Measurements from ENCODE around the gene RAB8B. TPM values are rescaled to one million over a fixed set of nuclear protein-coding genes. Genes with fewer than 3 reads are reported as not detected.
"Not testable (repeated sequence)": the region's sequence is repeated elsewhere in the genome, so short reads cannot be mapped to it uniquely, and the experiment has no call there.

RAB8B gene
- total RNA-seq, 8 experiments from 2014 or later: 24.6 to 58.4 (median 39.7) TPM

- in situ Hi-C loops (cut with MboI; ENCODE audit: low pct_unique_long_range_greater_than_20kb in 2 of 9, low sequenced_read_pairs in 9 of 9, unreplicated experiment in 9 of 9): no loop called here
- Histone ChIP-seq H3K27ac (no peak overlapping the region), H3K4me3 (no peak overlapping the region), H3K4me1 (replicated peaks in 1 of 2) (peaks cover 2 to 11% of the 10 kb centered on the region in 2 donors)
- ATAC-seq (replicated peaks in 6 of 8): peak in 4 of 8 experiments; percentile 18 to 91 (median 88)
- 0 to 91% (median 79%) methylated on average over 1 to 8 of the region's 8 CpGs for WGBS, 10 experiments
These were observed 9.2 kb downstream of the RAB8B start for GRCh38 chr15:63198371-63199250.

- WGBS, 10 experiments: 60 to 100% (median 83%) methylated on average over 1 to 5 of the region's 5 CpGs
- Histone ChIP-seq H3K27ac (no peak overlapping the region), H3K4me1 (replicated peaks in 1 of 2) (peaks cover 4 to 11% of the 10 kb centered on the region in 2 donors), H3K4me3 (no peak overlapping the region)
- ATAC-seq (replicated peaks in 6 of 8): no peak
- in situ Hi-C loops (cut with MboI; ENCODE audit: low pct_unique_long_range_greater_than_20kb in 2 of 9, low sequenced_read_pairs in 9 of 9, unreplicated experiment in 9 of 9): no loop called here
These were observed 11.3 kb downstream of the RAB8B start for GRCh38 chr15:63200464-63201249.

GRCh38 chr15:63202861-63203260 lies 13.5 kb downstream of the RAB8B start:
- peaks cover 4 to 11% of the 10 kb centered on the region in 2 donors for H3K4me1 ChIP-seq (replicated peaks in 1 of 2)
- WGBS, 10 experiments: 17 to 88% (median 75%) methylated on average over 1 to 5 of the region's 5 CpGs; no CpG with 5 or more reads in 1 of the 10 experiments
- peak in 2 of 8 experiments; percentile 14 to 16 for ATAC-seq (replicated peaks in 6 of 8)
- in situ Hi-C loops (cut with MboI; ENCODE audit: low pct_unique_long_range_greater_than_20kb in 2 of 9, low sequenced_read_pairs in 9 of 9, unreplicated experiment in 9 of 9): no loop called here
- H3K4me3 ChIP-seq: no peak overlapping the region
- no peak overlapping the region for H3K27ac ChIP-seq

- in situ Hi-C loops (cut with MboI; ENCODE audit: low pct_unique_long_range_greater_than_20kb in 2 of 9, low sequenced_read_pairs in 9 of 9, unreplicated experiment in 9 of 9): no loop called here
- no peak for ATAC-seq (replicated peaks in 6 of 8)
- H3K27ac ChIP-seq: no peak overlapping the region
- WGBS, 10 experiments: 80 to 97% (median 90%) methylated on average over 2 to 9 of the region's 9 CpGs; no CpG with 5 or more reads in 1 of the 10 experiments
- no peak overlapping the region for H3K4me3 ChIP-seq
- peaks cover 4 to 11% of the 10 kb centered on the region in 2 donors for H3K4me1 ChIP-seq (replicated peaks in 1 of 2)
These were observed 14.2 kb downstream of the RAB8B start for GRCh38 chr15:63203451-63204090.

GRCh38 chr15:63206079-63206478 lies 16.7 kb downstream of the RAB8B start:
- in situ Hi-C loops (cut with MboI; ENCODE audit: low pct_unique_long_range_greater_than_20kb in 2 of 9, low sequenced_read_pairs in 9 of 9, unreplicated experiment in 9 of 9): no loop called here
- Histone ChIP-seq H3K4me1 (replicated peaks in 1 of 2) (peaks cover 4 to 17% of the 10 kb centered on the region in 2 donors), H3K27ac (no peak overlapping the region), H3K4me3 (no peak overlapping the region)
- peak in 1 of 8 experiments; percentile 58 for ATAC-seq (replicated peaks in 6 of 8)
- WGBS, 10 experiments: 37 to 100% (median 100%) methylated on average over 1 to 2 of the region's 2 CpGs; no CpG with 5 or more reads in 3 of the 10 experiments

GRCh38 chr15:63208824-63209223 lies 19.4 kb downstream of the RAB8B start:
- H3K4me3 ChIP-seq; ATAC-seq (replicated peaks in 6 of 8); in situ Hi-C loops (cut with MboI; ENCODE audit: low pct_unique_long_range_greater_than_20kb in 2 of 9, low sequenced_read_pairs in 9 of 9, unreplicated experiment in 9 of 9); H3K4me1 ChIP-seq (replicated peaks in 1 of 2); H3K27ac ChIP-seq: not testable (repeated sequence)
- 63 to 100% (median 97%) methylated on average over 1 to 10 of the region's 12 CpGs; no CpG with 5 or more reads in 2 of the 10 experiments for WGBS, 10 experiments

- Histone ChIP-seq H3K4me1 (replicated peaks in 1 of 2) (peaks cover 2 to 9% of the 10 kb centered on the region in 2 donors), H3K27ac (no peak overlapping the region), H3K4me3 (no peak overlapping the region)
- peak in 2 of 8 experiments; percentile 70 to 73 for ATAC-seq (replicated peaks in 6 of 8)
- 20 to 60% (median 52%) methylated on average over 1 to 5 of the region's 5 CpGs; no CpG with 5 or more reads in 1 of the 10 experiments for WGBS, 10 experiments
- in situ Hi-C loops (cut with MboI; ENCODE audit: low pct_unique_long_range_greater_than_20kb in 2 of 9, low sequenced_read_pairs in 9 of 9, unreplicated experiment in 9 of 9): no loop called here
These were observed 21.0 kb downstream of the RAB8B start for GRCh38 chr15:63210151-63211091.

- no peak overlapping the region for H3K4me3 ChIP-seq
- no peak for ATAC-seq (replicated peaks in 6 of 8)
- peaks cover 2 to 9% of the 10 kb centered on the region in 2 donors for H3K4me1 ChIP-seq (replicated peaks in 1 of 2)
- in situ Hi-C loops (cut with MboI; ENCODE audit: low pct_unique_long_range_greater_than_20kb in 2 of 9, low sequenced_read_pairs in 9 of 9, unreplicated experiment in 9 of 9): no loop called here
- H3K27ac ChIP-seq: no peak overlapping the region
- WGBS, 10 experiments: 46 to 100% (median 72%) methylated on average over 1 to 2 of the region's 3 CpGs
These were observed 21.7 kb downstream of the RAB8B start for GRCh38 chr15:63211092-63211490.

GRCh38 chr15:63211549-63211948 lies 22.1 kb downstream of the RAB8B start:
- in situ Hi-C loops (cut with MboI; ENCODE audit: low pct_unique_long_range_greater_than_20kb in 2 of 9, low sequenced_read_pairs in 9 of 9, unreplicated experiment in 9 of 9): no loop called here
- WGBS, 10 experiments: 60 to 100% (median 100%) methylated on average over 1 to 2 of the region's 2 CpGs; no CpG with 5 or more reads in 2 of the 10 experiments
- no peak overlapping the region for H3K27ac ChIP-seq

GRCh38 chr15:63212050-63213004 lies 22.9 kb downstream of the RAB8B start:
- Histone ChIP-seq H3K4me1 (replicated peaks in 1 of 2) (peaks cover 0 to 9% of the 10 kb centered on the region in 2 donors), H3K4me3 (no peak overlapping the region), H3K27ac (no peak overlapping the region)
- in situ Hi-C loops (cut with MboI; ENCODE audit: low pct_unique_long_range_greater_than_20kb in 2 of 9, low sequenced_read_pairs in 9 of 9, unreplicated experiment in 9 of 9): no loop called here
- 7 to 100% (median 90%) methylated on average over 2 to 10 of the region's 10 CpGs for WGBS, 10 experiments
- ATAC-seq (replicated peaks in 6 of 8): peak in 3 of 8 experiments; percentile 75 to 95 (median 88)

More at GRCh38 chr15:63211549-63211948, 22.1 kb downstream of the RAB8B start:
- peaks cover 0 to 9% of the 10 kb centered on the region in 2 donors for H3K4me1 ChIP-seq (replicated peaks in 1 of 2)
- ATAC-seq (replicated peaks in 6 of 8): no peak
- no peak overlapping the region for H3K4me3 ChIP-seq

Data from motor neuron (in vitro differentiated cells).